Right forelimb (tissue), 1 donor: ENCODE measurements around the gene ZNF521.

Experiments used
- DNase-seq: peaks from one replicate; pipeline ENCODE4 v3.0.0-alpha.2; 2018

ZNF521 gene

DNA sequence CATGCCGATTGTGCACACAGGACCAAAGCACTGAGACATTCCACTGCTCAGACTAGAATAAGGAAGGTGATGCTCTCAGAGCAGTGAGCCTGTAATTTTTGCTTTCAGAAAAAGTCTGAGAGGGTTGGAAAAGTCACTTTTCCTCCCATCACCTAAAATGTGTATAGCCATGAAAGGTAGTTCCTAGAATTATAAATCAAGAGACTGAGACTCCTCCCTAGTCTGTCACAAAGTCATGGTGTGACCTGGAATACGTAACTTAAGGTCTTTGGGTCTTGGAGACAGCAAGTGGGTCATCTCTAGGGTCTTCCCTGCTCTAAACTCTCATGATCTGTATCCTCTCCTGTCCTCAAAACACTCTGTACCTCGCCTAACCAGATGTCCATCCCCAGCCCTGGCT, 16.9 kb downstream of the ZNF521 start:
- DNase-seq: no peak

DNA sequence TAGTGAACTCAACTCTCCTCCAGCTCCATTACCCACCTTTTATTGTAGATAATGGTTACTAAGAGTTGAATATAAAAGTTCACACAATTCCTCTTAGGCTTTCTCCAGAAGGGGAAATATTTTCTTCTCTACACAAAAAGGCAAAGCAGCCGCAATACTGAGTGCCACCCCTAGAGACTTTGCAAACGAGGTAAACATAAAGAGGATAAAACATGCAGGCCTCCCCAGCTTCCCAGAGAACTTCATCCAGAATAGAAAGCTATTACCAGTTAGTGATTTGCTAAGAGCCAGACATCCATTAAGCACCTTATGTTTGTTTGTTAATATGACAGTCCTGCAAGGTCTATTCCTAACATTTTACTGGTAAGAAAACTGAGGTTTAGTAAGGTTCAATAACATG, 17.4 kb downstream of the ZNF521 start:
- DNase-seq: no peak

DNA sequence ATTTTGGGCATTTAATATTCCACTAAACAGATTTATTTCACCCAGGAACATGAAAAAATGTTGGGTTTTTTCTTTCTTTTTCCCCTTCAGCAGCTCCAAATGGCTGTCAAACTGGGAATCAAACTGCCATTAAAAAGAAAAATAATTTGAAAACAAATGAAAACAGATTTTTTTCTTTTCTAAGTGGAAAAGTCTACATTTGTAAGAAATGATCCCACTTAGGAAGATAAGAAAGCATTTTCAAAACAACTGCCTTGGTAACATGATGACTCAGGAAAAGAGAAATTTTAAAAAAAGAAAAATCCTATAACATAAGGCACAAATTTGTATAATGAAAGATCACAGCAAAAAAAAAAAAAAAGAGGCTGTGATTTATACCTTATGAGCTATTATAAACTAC, 20.0 kb downstream of the ZNF521 start:
- no peak for DNase-seq

DNA sequence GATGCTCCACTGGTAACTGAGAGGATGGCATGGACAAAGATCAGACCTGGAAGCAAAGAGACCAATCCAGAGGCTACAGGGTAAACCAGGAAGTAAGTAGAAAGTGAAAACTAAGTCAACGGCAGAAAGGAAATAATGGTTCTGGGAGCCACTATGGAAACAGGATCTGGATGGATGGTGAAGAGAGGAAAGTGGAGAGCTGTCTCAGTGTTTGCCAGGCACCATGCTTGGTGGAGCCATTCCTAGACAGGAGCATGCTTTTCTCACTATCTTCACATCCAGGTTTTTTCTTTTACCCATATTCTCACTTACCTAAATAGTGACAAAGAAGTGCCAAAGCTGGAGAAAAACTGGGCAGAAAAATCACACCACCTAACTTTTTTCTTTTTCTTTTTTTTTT, 22.2 kb downstream of the ZNF521 start:
- DNase-seq: no peak

DNA sequence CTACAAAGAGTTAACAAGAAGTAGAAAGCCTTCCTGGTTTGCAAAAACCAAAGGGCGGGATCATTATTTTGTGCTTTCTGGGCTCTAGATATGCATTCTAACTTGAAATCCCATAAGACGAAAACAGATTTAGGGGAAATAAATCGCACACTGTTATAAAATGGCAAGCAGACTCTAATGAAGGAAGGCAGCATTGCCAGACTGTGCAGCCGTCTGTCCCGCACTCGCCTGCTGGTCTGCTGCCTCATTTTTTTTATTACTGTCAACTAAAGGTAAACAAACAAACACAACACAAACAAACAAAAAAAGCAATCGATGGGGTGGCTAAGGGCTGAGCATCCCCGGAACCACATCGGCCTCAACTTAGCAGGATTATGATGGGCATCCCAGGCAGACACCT, 24.4 kb downstream of the ZNF521 start:
- peak; percentile 53 for DNase-seq

DNA sequence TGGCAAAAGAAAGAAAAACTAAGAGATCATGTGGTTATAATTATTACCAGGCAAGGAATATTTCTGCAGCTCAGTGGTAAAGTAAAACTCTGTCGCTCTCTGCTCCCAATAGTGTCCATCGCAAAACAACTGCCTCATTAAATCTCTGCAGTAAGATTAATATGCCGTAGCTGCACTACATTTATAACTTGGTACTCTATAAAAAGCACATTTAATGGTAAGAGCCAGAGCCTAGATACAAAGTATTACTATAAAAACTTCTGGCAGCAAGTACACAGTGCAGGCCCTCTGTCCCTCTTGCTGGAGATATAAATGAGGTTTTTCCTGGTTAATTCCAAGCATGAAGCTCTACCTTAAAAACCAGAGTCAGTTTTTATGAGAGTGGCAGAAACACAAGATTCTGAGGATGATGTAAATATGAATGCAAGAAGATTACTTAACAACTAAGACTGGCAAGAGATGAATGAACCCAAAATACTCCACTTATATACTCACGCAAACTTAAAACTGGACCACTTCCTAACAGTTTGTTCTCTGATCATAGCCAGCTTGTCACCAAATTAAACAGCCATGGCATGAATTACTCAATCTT, 25.5 kb downstream of the ZNF521 start:
- DNase-seq: no peak

DNA sequence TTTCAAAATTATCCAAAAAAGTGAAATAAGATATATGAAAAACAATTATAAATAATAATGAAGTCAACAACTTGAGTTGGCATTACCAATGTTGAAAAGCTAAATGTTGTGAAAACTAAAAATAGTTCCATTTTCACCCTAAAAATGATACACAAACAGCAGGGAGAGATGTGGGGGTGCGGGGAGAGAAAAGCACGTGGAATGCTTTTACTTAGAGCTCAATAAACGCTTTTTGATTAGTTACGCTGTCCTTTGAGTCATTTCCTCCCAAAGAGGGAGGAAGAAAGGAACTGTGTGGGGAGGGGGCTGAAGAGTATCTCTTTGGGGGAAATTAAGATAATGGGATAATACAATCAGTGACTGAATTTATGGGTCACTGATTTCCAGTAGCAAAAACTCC, 29.2 kb downstream of the ZNF521 start:
- DNase-seq: no peak

DNA sequence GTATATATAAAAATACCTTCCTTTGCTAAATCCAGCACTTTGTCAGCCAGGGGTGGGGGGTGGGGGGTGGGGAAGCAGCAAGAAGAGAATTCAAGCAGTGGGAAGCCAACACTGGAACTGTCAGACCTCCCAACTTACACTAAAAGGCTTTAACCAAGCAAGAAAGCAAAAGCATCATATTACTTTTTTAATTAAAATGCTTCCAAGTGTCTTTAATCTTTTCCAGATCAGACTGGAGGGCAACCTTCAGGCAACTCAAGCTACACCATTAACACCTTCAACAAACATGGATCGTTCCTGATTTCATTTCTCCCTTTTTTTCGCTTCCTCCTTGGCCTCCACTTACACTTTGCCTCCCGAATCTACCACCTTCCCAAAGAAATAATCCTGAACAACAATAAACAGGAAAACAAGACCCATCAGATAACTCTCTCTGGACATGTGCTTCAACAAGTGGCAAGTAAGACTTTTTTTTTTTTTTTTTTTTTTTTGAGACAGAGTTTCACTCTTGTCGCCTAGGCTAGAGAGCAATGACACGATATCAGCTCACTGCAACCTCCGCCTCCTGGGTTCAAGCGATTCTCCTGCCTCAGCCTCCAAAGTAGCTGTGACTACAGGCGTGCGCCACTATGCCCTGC, 35.5 kb downstream of the ZNF521 start:
- no peak for DNase-seq

DNA sequence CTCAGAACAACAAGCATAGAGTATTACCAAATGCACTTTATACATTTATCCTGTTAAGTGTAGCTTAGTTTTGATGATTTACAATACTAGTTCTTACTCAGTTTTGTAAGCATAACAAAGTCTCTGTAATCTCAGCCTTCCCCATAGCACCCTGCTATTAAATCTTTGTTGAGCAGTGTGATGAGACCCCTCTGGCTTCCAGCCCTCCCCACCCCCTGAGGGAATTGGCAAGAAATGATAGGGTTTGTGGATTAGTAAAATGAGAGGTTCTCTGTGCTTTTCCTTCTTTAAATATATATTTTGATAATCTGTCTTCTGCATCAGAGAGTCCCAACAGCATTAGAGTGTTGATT, 37.2 kb downstream of the ZNF521 start:
- no peak for DNase-seq

DNA sequence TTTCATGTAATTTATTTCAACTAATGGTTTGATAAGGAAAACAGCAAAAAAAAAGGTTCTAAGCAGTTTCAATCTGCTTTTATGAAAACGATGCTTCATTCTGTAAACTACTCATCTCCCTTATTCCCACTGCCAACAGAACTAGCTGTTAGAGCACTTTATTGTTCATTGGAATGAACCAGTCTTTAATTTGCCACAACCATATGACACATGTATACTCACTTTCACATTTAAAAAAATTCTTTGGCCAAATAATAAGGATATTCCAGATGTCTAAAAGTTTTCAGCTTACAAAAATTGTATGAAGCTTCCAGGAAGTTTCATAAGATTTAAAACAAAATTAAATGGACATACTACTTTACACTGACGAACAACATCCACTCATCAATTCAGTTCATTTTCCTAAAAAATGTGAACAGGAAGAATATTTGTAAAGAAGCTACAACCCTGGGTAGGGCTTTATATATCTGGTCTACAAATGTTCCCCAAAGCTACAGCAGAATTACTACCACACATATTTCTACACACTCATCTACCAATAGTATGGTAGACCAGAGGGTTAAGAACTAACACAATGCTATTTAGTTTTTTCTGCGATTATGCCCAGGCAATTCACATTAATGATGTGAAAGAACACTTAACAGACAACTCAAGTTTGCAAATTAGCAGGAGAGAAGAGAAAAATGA, 37.7 kb downstream of the ZNF521 start:
- no peak for DNase-seq

DNA sequence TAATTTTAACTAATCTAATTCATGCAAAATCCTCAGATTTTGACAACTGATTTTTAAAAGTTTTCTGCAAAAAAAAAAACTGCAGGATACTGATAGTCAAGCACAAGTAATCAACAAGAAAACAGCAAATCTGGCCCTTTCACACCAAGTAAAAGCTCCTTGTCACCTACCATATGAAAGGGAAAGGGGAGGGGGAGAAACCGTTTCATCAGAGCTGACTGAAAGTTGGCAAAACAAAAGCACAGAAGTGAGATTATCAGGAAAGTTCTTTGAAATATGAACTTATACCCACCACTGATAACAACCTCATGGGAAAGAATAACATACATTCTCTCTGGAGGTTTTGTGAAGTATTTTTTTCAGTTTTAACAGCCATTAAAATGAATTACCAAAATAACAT, 38.7 kb downstream of the ZNF521 start:
- DNase-seq: no peak

DNA sequence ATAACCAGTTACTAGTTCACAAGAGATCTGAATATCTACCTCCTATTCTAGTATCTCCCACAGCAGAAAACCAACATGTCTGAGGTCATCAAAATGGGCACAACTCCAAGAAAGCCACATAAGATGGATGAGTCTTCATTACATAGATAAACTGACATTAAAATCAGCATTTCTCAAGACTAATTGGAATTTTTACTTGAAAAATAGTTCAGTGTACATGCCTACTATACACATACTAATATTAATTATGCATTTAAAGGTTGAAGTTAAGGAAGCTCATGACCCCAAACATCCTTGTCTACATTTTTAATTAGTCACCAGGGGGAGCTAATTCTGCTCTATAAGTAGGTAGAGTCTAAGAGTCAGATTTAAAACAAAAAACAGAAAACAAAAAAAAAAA, 41.9 kb downstream of the ZNF521 start:
- DNase-seq: no peak

DNA sequence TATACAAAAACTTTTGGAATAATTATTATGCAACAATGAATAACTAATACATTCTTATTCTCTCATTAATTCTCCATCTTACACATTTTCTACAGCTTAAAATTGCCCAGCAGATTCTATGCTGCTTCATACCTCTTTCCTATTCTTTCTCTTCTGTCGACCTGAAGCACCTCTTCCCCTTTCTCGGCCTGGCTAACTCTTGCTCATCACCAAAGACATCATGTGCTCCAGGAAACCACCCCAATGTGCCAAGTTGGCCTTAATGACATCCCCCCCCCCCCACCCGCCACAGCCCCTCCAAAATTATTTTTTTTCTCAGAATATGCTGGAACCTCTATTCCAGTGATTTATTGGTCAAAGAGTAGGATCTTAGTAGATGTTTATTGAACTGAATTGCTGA, 43.6 kb downstream of the ZNF521 start:
- DNase-seq: no peak

DNA sequence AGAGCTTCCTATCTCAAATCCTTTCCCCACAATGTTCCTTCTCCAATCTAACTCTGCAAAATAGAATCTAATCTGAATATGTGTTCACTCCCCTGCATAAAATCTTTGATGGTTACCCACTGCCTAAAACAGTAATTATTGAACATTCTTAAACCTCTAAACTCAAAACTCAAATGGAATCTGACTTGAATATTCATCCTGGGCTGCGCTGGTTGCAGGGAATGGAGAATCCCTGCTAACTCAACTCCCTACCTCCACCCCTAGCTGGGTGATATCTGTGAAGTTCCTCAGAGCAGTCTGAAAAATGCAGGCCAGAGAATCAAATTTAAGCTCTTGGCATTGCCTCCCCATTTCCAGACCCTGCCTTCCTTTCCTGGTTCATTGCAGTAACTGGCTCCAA, 44.8 kb downstream of the ZNF521 start:
- no peak for DNase-seq

DNA sequence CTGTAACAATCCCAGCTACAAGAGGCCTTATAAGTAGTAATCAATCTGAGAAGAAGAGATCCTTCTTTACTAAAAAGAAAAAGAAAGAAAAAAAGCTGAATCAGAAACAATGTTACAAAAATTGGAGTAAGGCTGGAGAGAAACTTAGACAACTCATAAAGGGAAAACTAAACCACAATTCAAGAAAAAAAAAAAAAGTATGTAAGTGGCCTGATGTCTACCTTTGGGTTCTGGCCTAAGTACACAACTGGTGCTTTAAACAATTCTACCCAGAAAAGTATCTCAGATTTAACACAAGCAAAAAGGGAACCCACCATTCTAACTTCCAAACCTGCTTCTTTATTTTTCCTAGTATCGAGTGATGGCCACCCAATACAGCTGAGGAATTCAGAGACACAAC, 45.3 kb downstream of the ZNF521 start:
- DNase-seq: no peak

DNA sequence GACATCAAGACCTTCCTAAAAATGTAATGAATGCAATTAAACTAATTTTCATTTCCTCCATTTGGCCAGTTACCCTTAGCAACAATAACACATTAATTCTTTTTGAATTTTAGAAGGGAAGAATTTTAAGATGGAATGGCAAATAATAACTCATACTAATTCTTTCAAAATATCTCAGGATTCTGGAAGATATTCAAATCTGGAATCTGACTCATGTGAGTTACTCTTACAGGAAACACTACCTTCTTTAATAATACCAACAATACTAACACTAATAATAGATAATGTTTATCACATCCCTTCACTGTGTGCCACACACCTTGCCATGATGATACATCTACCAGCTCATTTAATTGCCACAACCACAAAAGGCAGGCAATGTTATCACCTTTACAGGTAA, 46.4 kb downstream of the ZNF521 start:
- DNase-seq: no peak

DNA sequence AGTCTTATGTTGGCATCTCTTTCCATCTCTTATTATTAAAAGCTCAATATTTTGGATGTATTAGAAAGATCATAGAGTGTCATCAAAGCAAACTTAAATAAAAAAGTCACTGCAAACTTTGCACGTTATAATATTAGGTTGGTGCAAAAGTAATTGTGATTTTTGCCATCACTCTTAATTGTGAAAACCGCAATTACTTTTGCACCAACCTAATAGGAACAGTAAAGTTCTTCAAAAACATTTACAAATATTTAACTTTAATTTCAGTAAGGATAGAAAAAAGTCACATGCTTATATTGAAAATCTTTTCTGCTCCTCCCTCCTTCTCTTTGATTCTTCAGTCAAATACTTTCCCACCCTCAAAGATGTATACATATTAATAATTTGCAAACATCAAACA, 51.5 kb downstream of the ZNF521 start:
- no peak for DNase-seq

DNA sequence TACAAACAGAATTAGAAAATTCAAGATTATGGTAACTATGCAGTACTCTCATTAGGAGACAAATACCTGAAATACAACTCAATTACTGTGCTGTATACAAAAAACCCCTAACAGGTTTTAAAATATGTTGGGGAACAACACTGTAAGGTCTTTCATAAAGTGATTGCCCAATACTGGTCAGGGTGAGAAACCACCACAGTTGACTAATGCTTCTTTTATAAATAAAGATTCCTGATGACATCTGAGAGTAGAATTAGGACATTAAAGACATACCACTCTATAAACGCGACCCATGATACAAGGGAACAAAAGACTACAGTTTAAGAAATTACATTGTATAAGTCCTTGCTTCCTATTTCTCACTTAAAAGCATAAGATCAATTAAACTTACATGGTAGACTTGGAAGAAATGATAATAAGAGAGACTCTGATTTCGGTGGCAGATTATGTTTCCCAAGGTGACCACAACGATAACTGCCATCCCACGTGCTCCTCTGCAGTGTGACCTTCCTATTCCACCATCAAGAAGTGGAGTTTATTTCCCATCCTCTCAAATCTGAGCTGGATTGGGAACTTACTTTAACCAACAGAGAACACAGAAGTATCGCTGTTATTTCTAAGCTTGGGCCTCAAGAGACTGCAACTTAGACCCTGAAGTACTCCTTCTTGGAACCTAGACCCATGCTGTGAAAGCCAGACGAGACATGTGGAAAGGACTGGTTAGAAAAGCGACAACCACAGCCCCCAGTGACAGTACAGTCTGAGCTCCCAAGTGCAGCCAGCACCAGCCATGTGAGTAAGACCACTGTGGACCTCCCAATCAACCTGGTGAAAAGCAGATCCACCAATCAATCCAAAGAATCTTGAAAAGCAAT, 52.3 kb downstream of the ZNF521 start:
- no peak for DNase-seq

DNA sequence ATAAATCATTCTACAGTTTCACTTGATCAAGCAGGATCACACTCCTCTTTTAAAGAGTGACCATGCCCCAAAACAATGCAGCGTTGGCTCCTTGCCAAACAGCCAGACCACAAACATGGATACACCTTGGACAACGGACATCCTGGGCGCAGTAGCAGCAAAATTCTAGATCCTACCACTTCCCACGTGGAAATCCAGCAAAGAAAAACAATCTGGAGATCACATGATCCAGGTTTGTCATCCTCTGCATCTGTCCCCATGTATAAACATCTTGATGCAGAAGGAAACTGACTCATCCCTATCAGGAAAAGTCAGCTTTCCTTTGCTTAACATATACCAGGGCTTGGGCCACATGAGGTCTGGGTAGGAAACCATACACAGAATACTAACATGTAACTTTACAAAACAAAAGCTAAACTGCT, 53.1 kb downstream of the ZNF521 start:
- no peak for DNase-seq

DNA sequence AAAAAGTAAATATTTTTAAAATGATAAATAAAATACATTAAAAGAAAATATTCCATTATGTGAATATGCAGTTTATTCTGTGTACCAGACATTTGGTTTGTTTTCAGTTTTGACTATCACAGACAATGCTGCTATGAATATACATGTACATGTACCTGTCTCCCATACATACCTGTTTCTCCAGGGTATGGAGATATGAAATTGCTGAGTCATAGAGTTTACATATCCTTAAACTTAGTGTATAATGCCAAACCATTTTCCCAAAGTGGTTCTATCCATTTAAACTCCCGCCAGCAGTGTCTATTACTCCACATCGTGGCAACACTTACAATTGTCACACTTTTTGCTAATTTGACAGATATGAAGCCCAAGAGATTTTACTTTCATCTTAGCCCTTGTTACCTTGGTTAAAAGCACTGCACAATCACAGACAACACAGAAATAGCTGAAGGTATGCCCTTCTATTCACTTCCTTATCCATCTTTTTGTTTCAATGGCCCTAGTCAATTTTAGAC, 56.3 kb downstream of the ZNF521 start:
- DNase-seq: no peak

DNA sequence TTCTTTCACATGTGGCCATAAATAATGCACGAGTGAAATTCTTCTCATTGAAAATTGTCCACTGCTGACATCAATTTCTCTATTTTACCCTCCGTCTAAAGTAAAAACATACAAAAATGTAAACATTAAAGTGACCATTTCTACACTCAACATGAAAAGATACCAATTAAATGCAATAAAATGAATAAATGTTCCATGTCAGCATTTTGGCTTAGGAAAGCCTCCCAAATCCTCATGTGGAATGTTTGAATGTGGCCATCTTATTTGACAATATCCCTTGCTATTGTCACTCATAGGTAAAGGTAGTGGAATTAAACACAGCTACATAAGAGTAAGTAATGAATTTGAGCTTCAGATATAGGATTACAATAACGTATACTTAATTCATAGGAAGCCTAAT, 60.8 kb downstream of the ZNF521 start:
- DNase-seq: no peak

DNA sequence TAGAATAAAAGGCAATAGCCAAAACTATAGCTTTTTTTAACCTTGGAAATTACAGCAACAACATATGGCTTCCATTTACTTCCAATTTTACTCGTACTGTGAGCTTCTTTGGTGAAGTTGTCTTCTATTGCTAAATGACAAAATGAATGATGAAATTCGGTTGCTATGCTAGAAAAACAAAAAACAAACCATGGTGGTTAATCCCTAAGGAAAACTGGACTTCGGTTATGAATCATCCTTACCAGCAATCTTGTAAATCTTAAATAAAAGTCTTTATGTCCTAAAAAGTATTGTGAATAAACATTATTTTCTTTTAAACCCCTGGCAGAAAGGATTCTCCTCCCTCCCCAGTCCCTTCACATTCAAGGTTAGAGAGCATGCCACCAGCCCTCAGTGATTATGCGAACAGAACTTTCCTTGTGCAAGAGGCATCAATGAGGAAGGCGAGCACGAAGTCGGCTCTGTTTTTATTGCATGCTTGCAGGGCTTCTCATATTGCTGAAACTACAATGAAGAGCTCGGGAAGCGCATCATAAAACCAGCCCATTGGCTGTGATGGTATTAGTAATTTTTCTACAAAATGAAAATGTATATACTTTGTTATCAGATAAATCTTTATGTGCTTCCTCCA, 62.9 kb downstream of the ZNF521 start:
- DNase-seq: no peak

DNA sequence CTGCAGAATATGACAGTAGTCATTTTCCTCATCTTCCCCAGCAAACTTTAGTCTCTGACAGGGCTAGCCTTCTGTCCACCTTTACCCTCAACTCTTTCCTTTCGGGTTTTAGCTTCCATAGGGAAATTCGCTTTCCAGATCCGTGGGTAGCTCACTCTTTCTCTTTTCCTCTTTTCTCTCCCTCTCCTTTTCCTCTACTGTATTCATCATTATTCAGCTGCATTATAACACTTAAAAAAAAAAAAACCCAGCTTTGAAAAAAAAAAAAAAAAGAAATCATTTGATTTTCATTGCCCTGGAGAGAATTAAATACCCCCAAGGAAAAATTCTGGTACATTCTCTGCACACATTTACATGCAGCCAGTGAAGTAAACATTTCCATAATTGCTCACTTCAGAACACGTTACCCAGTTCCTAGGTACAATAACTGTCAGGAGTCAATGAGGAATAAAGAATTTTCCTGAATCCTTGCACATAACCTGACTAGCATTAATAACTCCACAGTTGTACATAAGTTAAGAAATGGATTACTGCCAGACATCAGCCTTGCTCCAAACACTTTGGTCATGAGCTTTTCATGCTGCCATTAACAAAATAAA, 63.5 kb downstream of the ZNF521 start:
- no peak for DNase-seq
